HepG2 (cell line): ENCODE data around the gene PAPPA. TPM values are rescaled to one million over a fixed set of nuclear protein-coding genes. Genes with fewer than 3 reads are reported as not detected.

Experiments
- ATAC-seq: fragments of 200-7000 bp; cut with Tn5 transposase; 3 replicates; pipeline ENCODE4 v1.9.1; 2020; ENCODE audit warnings: mild to moderate bottlenecking, moderate library complexity
- BruUV-seq: library from RNA; stranded (reverse); fragments of 400-500 nt; replicated peaks from 2 replicates; lab custom pipeline; 2021; lab: Mats Ljungman, UMichigan
- CTCF ChIA-PET: fragments of 300-600 bp; formaldehyde crosslinking; extraction: SDS; loops from one replicate; lab custom pipeline; 2021; ENCODE audit warnings: low total read pairs, inconsistent platforms, low intra/inter-chr PET ratio; lab: Yijun Ruan, JAX
- POLR2A ChIA-PET: fragments of 350-600 bp; sonication (Branson Sonifier 250); formaldehyde crosslinking; loops from one replicate; lab custom pipeline; 2020; ENCODE audit warnings: antibody characterized with exemption, inconsistent platforms; lab: Yijun Ruan, JAX
- DNase-seq: peaks from one replicate; pipeline ENCODE4 v3.0.0-alpha.2; 2015; ENCODE audit warnings: low spot score
- FAIRE-seq: peaks from 3 replicates; lab custom pipeline; 2011; peaks lifted over from hg19 to GRCh38; lab: Jason Lieb, UNC
- H2AFZ ChIP-seq: one replicate; pipeline ENCODE4 v1.6.1; 2011; ENCODE audit warnings: low read length, inconsistent platforms
- H3K27ac ChIP-seq: fragments of 300-600 bp; 3 replicates; pipeline ENCODE4 v1.8.0; 2011; ENCODE audit warnings: mixed run types, mild to moderate bottlenecking, mixed read lengths, low read length, inconsistent platforms; ENCODE audit not compliant: insufficient read depth; ENCODE audit errors: extremely low read length
- H3K27me3 ChIP-seq, 2 experiments: fragments of 200-600 bp in 1 of 2; 2 replicates in 1 of 2; 3 replicates in 1 of 2; pipeline versions ENCODE4 v1.6.0 to v1.8.0; 2011; ENCODE audit warnings: low read length in 2 of 2, mild to moderate bottlenecking in 2 of 2, moderate library complexity in 2 of 2, inconsistent platforms in 1 of 2; ENCODE audit not compliant: insufficient read depth in 2 of 2, control insufficient read depth in 1 of 2
- H3K36me3 ChIP-seq, 2 experiments: fragments of 200-600 bp in 1 of 2; replicated peaks in 1 of 2; 2 replicates in 1 of 2; 3 replicates in 1 of 2; pipeline versions ENCODE4 v1.5.1 to v1.8.0; 2011; ENCODE audit warnings: low read length in 2 of 2, inconsistent platforms in 1 of 2; ENCODE audit not compliant: insufficient read depth in 2 of 2, control insufficient read depth in 1 of 2
- H3K4me1 ChIP-seq: 2 replicates; pipeline ENCODE4 v1.5.1; 2012; ENCODE audit warnings: low read length, inconsistent platforms; ENCODE audit not compliant: insufficient read depth
- H3K4me2 ChIP-seq: 2 replicates; pipeline ENCODE4 v1.6.0; 2011; ENCODE audit warnings: low read depth, low read length, inconsistent platforms
- H3K4me3 ChIP-seq, 3 experiments: fragments of 200-600 bp in 1 of 3; sonication (generic), shearing (Covaris generic) in 1 of 3; replicated peaks in 1 of 3; 2 replicates each; pipeline ENCODE4 v1.5.1; 2011 to 2016; ENCODE audit warnings: low read length in 3 of 3, inconsistent platforms in 2 of 3, low read depth in 2 of 3, mild to moderate bottlenecking in 2 of 3, control low read depth in 1 of 3, mixed read lengths in 1 of 3; ENCODE audit not compliant: insufficient read depth in 1 of 3
- H3K79me2 ChIP-seq: one replicate; pipeline ENCODE4 v1.6.1; 2011; ENCODE audit warnings: low read length, inconsistent platforms; ENCODE audit not compliant: insufficient read depth
- H3K9ac ChIP-seq: 2 replicates; pipeline ENCODE4 v1.6.0; 2011; ENCODE audit warnings: mild to moderate bottlenecking, low read depth, low read length, inconsistent platforms; ENCODE audit not compliant: insufficient read depth
- H3K9me3 ChIP-seq: 2 replicates; pipeline ENCODE4 v1.5.1; 2012; ENCODE audit warnings: mild to moderate bottlenecking, low read length
- H4K20me1 ChIP-seq: 2 replicates; pipeline ENCODE4 v1.6.0; 2011; ENCODE audit warnings: inconsistent platforms, mild to moderate bottlenecking, low read length, moderate library complexity; ENCODE audit not compliant: insufficient read depth
- CHD2 ChIP-seq: IDR thresholded peaks from 2 replicates; pipeline ENCODE4 v1.6.1; 2011; ENCODE audit warnings: low read depth, low read length, improper control_type of control experiment
- HNRNPK ChIP-seq: fragments of 200-400 bp; formaldehyde crosslinking; IDR thresholded peaks from 2 replicates; pipeline ENCODE4 v1.6.1; 2018; ENCODE audit warnings: low read length, low read depth, moderate library complexity, mild to moderate bottlenecking; ENCODE audit not compliant: poor library complexity, severe bottlenecking
- MBNL3 ChIP-seq: fragments of 250-450 bp; sonication (Bioruptor Pico); conservative IDR thresholded peaks from 2 replicates; pipeline ENCODE4 v1.8.0; 2022; ENCODE audit warnings: mild to moderate bottlenecking, inconsistent platforms
- NONO ChIP-seq, 2 experiments: fragments of 450-650 bp in 1 of 2; sonication (generic) in 1 of 2; formaldehyde crosslinking in 1 of 2; IDR thresholded peaks in 1 of 2; conservative IDR thresholded peaks in 1 of 2; 2 replicates each; pipeline versions ENCODE4 v1.6.1 to v1.8.0; 2017 to 2022; ENCODE audit warnings: mild to moderate bottlenecking in 1 of 2, missing genetic modification reagents in 1 of 2, moderate library complexity in 1 of 2
- PCBP2 ChIP-seq: fragments of 200-400 bp; formaldehyde crosslinking; optimal IDR thresholded peaks from 2 replicates; pipeline ENCODE3; 2018; ENCODE audit warnings: low read length, low read depth; ENCODE audit not compliant: poor library complexity, severe bottlenecking
- SMAD3 ChIP-seq: sonication (generic); formaldehyde crosslinking; IDR thresholded peaks from 2 replicates; pipeline ENCODE4 v1.4.0; 2020; ENCODE audit warnings: missing genetic modification reagents
- TRAFD1 ChIP-seq: sonication (generic); formaldehyde crosslinking; IDR thresholded peaks from 2 replicates; pipeline ENCODE4 v1.5.1; 2020; ENCODE audit warnings: missing genetic modification reagents, mild to moderate bottlenecking, borderline replicate concordance
- ZNF260 ChIP-seq: sonication (generic); formaldehyde crosslinking; IDR thresholded peaks from 2 replicates; pipeline ENCODE4 v1.4.0; 2020; ENCODE audit warnings: missing genetic modification reagents, low read depth, mild to moderate bottlenecking, borderline replicate concordance
- ZNF292 ChIP-seq: sonication (generic); formaldehyde crosslinking; IDR thresholded peaks from 2 replicates; pipeline ENCODE4 v1.8.1; 2022; ENCODE audit warnings: mild to moderate bottlenecking, low read depth, missing genetic modification reagents, borderline replicate concordance
- ZNF34 ChIP-seq: sonication (generic); formaldehyde crosslinking; IDR thresholded peaks from 2 replicates; pipeline ENCODE4 v1.4.0; 2020; ENCODE audit warnings: mild to moderate bottlenecking, missing genetic modification reagents, borderline replicate concordance
- ZNF614 ChIP-seq: IDR thresholded peaks from 2 replicates; pipeline ENCODE4 v1.6.1; 2018; ENCODE audit warnings: missing biosample characterization, missing genetic modification reagents, inconsistent platforms, borderline replicate concordance
- ZSCAN30 ChIP-seq: sonication (generic); formaldehyde crosslinking; IDR thresholded peaks from 2 replicates; pipeline ENCODE4 v1.5.0; 2020; ENCODE audit warnings: mild to moderate bottlenecking, missing genetic modification reagents
- WGBS: methylation state at CpG from one replicate; pipeline ENCODE4 v1.1.6; 2017; ENCODE audit warnings: low lambda C conversion rate; 5-methylcytosine and 5-hydroxymethylcytosine counted together
- in situ Hi-C: cut with HindIII; loops from 2 replicates; pipeline ENCODE4 v1.10.0; 2017; ENCODE audit warnings: low pct_unique_long_range_greater_than_20kb; ENCODE audit not compliant: extremely low pct_ligation_motif_present
- intact Hi-C: fragments of 100-400 bp; cut with micrococcal nuclease; formaldehyde crosslinking; loops from one replicate; pipeline ENCODE4 v1.10.0; 2022; ENCODE audit not compliant: unreplicated experiment
- polyA plus RNA-seq, 8 experiments: library from polyadenylated mRNA; depleted of rRNA in 3 of 8; stranded (reverse) in 7 of 8; unstranded in 1 of 8; fragments of >200 nt; fragmentation: Illumina TruSeq in 4 of 8; extraction: Trizol in 4 of 8; gene quantifications; 2 replicates each; pipeline versions ENCODE4 v1.2.1 to v1.2.3, GENCODE V29; 2011 to 2016; ENCODE audit warnings: low read depth in 4 of 8, missing spikeins in 1 of 8, mixed read lengths in 1 of 8; ENCODE audit not compliant: insufficient read depth in 1 of 8
- total RNA-seq, 5 experiments: library from RNA; depleted of rRNA; stranded (reverse); fragments of >200 nt; fragmentation: Illumina TruSeq; extraction: Trizol; gene quantifications; 2 replicates each; pipeline ENCODE4 v1.2.3, GENCODE V29; 2016; ENCODE audit warnings: low read depth in 1 of 5

The PAPPA gene
- total and polyA plus RNA-seq, 2 of the 13 experiments (the other 11 are each of a cell fraction or from before 2014, with no cell fraction given) = 0.09 to 0.11 TPM

DNA sequence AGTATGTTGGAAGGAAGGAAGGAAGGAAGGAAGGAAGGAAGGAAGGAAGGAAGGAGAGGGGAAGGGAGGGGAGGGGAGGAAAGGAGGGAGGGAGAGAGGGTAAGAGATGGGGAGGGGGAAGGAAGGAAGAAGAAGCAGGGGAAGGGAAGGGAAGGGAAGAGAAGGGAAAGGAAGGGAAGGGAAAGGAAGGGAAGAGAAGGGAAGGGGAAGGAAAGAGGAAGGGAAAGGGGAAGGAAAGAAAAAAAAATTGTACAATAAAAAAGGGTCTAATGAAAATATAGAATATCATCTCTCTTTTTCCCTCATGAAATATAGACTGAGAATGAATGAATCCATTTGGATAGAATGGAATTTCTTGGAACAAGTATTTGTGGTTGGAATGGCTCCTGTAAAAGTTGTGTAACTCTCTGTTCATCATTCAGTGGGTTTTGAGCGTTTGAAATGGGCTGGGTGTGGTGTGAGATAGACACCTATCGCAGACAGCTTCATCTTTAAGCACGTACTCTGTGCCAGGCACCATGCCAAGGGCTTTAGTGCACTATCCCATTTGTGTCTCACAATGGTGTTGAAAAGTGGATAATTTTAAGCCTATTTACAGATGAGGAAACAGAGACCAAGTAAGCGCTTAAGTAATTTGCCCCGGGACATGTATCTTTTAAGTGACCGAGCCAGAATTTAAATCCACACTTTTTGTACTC, 11.6 kb upstream of the PAPPA start:
- no peak overlapping the region for H3K27ac ChIP-seq
- no peaks in the 10 kb centered on the region for H3K4me1 ChIP-seq
- BruUV-seq = no TSS peak
- no peaks in the 10 kb centered on the region for H4K20me1 ChIP-seq
- no peak overlapping the region for H3K4me2 ChIP-seq
- H3K4me3 ChIP-seq = no peak overlapping the region
- CTCF ChIA-PET = no interaction called here
- TF ChIP-seq ZNF34 (CRISPR knock-in tag) = no peak
- no peak for TF ChIP-seq SMAD3 (CRISPR knock-in tag)
- TF ChIP-seq HNRNPK = peak; percentile 69
- TF ChIP-seq NONO (IDR thresholded peaks at IDR 0.05) = no peak
- TF ChIP-seq NONO (CRISPR knock-in tag; conservative IDR thresholded peaks at IDR 0.05) = no peak
- no peak for TF ChIP-seq ZSCAN30 (CRISPR knock-in tag)
- no peak for TF ChIP-seq ZNF614 (CRISPR knock-in tag)
- TF ChIP-seq PCBP2 = peak; percentile 71
- no peak for TF ChIP-seq TRAFD1 (CRISPR knock-in tag)
- TF ChIP-seq ZNF292 (CRISPR knock-in tag) = no peak
- no peak for TF ChIP-seq CHD2
- no peak for TF ChIP-seq ZNF260 (CRISPR knock-in tag)
- TF ChIP-seq MBNL3 (CRISPR knock-in tag) = no peak
- in situ Hi-C loops = loop anchor here (10.0 to 25.0 kb wide), 2 partner anchors 105 to 257 kb away; no protein-coding TSS in a partner anchor
- no peak for FAIRE-seq
- H3K36me3 ChIP-seq = no peaks in the 10 kb centered on the region
- H3K27me3 ChIP-seq = no peaks in the 10 kb centered on the region
- H3K79me2 ChIP-seq = no peaks in the 10 kb centered on the region
- DNase-seq = no peak
- POLR2A ChIA-PET = no interaction called here
- H3K9me3 ChIP-seq = no peaks in the 10 kb centered on the region
- intact Hi-C loops = no loop called here
- no peak overlapping the region for H2AFZ ChIP-seq
- H3K9ac ChIP-seq = no peak overlapping the region
- no peak for ATAC-seq
- WGBS = 37% methylated on average over 6 of the region's 6 CpGs
